GM23248 (cell line): ENCODE measurements around the gene ARID1B. TPM values are rescaled to one million over a fixed set of nuclear protein-coding genes. Genes with fewer than 3 reads are reported as not detected.

Experiments
- DNase-seq: peaks from one replicate; pipeline ENCODE4 v3.0.0-alpha.2; 2015
- H2AFZ ChIP-seq: fragments of 200-600 bp; sonication (generic); 2 replicates; pipeline ENCODE4 v1.6.1; 2016; ENCODE audit warnings: antibody characterized with exemption
- H3F3A ChIP-seq: fragments of 200-600 bp; sonication (generic); 2 replicates; pipeline ENCODE4 v1.6.1; 2016; ENCODE audit warnings: mild to moderate bottlenecking, antibody characterized with exemption, mixed run types; ENCODE audit not compliant: insufficient read depth
- H3K27ac ChIP-seq: fragments of 200-600 bp; sonication (generic); 2 replicates; pipeline ENCODE4 v1.5.1; 2016; ENCODE audit warnings: mild to moderate bottlenecking
- H3K27me3 ChIP-seq: fragments of 200-600 bp; sonication (generic); replicated peaks from 2 replicates; pipeline ENCODE4 v1.6.1; 2016; ENCODE audit warnings: mild to moderate bottlenecking; ENCODE audit not compliant: insufficient read depth
- H3K36me3 ChIP-seq: fragments of 200-600 bp; sonication (generic); 2 replicates; pipeline ENCODE4 v1.6.1; 2016; ENCODE audit warnings: low read depth, mild to moderate bottlenecking
- H3K4me1 ChIP-seq: fragments of 200-600 bp; sonication (generic); 2 replicates; pipeline ENCODE4 v1.6.1; 2016; ENCODE audit warnings: mild to moderate bottlenecking; ENCODE audit not compliant: insufficient read depth
- H3K4me2 ChIP-seq: fragments of 200-600 bp; sonication (generic); one replicate; pipeline ENCODE4 v1.6.1; 2016; ENCODE audit warnings: mild to moderate bottlenecking; ENCODE audit not compliant: unreplicated experiment
- H3K4me3 ChIP-seq: fragments of 200-600 bp; sonication (generic); 2 replicates; pipeline ENCODE4 v1.5.1; 2016; ENCODE audit warnings: mild to moderate bottlenecking
- H3K79me2 ChIP-seq: fragments of 200-600 bp; sonication (generic); 2 replicates; pipeline ENCODE4 v1.6.1; 2016; ENCODE audit warnings: mild to moderate bottlenecking; ENCODE audit not compliant: insufficient read depth
- H3K9ac ChIP-seq: fragments of 200-600 bp; sonication (generic); 2 replicates; pipeline ENCODE4 v1.6.1; 2016; ENCODE audit warnings: mild to moderate bottlenecking
- H3K9me2 ChIP-seq: fragments of 200-600 bp; sonication (generic); 2 replicates; pipeline ENCODE4 v1.6.1; 2016; ENCODE audit warnings: mixed run types, mild to moderate bottlenecking, moderate library complexity; ENCODE audit not compliant: insufficient read depth
- H3K9me3 ChIP-seq: fragments of 200-600 bp; sonication (generic); one replicate; pipeline ENCODE4 v1.6.1; 2017; ENCODE audit warnings: low read depth
- H4K20me1 ChIP-seq: fragments of 200-600 bp; sonication (generic); 2 replicates; pipeline ENCODE4 v1.6.0; 2016; ENCODE audit not compliant: insufficient read depth
- EZH2 ChIP-seq: fragments of 200-600 bp; sonication (generic); IDR thresholded peaks from 2 replicates; pipeline ENCODE4 v1.6.1; 2018; ENCODE audit warnings: antibody characterized with exemption, mild to moderate bottlenecking; ENCODE audit not compliant: insufficient read depth, poor library complexity, severe bottlenecking
- EZH2phosphoT487 ChIP-seq: fragments of 200-600 bp; sonication (generic); IDR thresholded peaks from 2 replicates; pipeline ENCODE4 v1.6.1; 2018; ENCODE audit warnings: antibody characterized with exemption, moderate library complexity, mild to moderate bottlenecking, low read depth; ENCODE audit not compliant: insufficient read depth
- WGBS, 2 experiments: methylation state at CpG; one replicate each; pipeline ENCODE4 v1.1.6; 2015 to 2017; ENCODE audit warnings: low lambda C conversion rate in 2 of 2, low coverage in 1 of 2; ENCODE audit errors: missing lambda C conversion rate in 2 of 2; 5-methylcytosine and 5-hydroxymethylcytosine counted together
- in situ Hi-C: fragments of 300-500 bp; cut with MboI; formaldehyde crosslinking; loops from 2 replicates; pipeline ENCODE4 v1.15.0; 2020
- polyA plus RNA-seq: library from polyadenylated mRNA; unstranded; fragments of >200 nt; fragmentation: Nextera tagmentation; extraction: Ambion mirVana; gene quantifications from 2 replicates; pipeline ENCODE4 v1.2.1, GENCODE V29; 2016
- total RNA-seq: library from RNA; depleted of rRNA; stranded (reverse); fragments of >200 nt; shearing (Covaris generic); gene quantifications from 2 replicates; pipeline ENCODE4 v1.2.3, GENCODE V29; 2014

The ARID1B gene
- total and polyA plus RNA-seq, 2 experiments from 2014 or later = 19.3 to 21.2 TPM

DNA sequence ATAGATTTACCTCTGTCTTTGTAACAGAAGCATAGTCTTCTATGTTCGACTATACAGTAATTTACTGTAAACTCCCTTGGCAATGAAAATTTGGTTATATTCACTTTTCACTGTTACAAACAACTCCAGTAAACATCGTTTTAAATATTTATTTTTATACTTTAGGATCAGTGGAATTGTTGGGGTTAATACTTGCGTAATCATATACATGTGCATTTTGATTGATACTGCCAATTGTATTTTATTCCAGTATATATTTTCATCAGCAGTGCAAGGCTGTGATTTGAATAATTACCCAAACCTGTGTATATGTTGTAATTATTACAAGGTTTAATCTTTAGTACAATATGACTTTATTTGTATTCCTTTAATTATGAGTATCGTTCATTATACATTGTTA is 255.7 kb downstream of the ARID1B start:
- Histone ChIP-seq H3K9ac (peak overlapping the region; percentile 83), H3K4me1 (peaks cover 41% of the 10 kb centered on the region), H3K36me3 (no peaks in the 10 kb centered on the region), H4K20me1 (no peaks in the 10 kb centered on the region), H3K27ac (peak overlapping the region; percentile 63), H3K4me2 (peak overlapping the region; percentile 96), H3K27me3 (no peaks in the 10 kb centered on the region), H3K9me2 (no peaks in the 10 kb centered on the region), H2AFZ (peak overlapping the region; percentile 43; the same call in 1 of the 2 replicates), H3K9me3 (no peaks in the 10 kb centered on the region), H3F3A (0 out of 2 replicates have a peak, but pooled peaks cover 6% of the 10 kb centered on the region), H3K4me3 (peak overlapping the region; percentile 81), H3K79me2 (peaks cover 100% of the 10 kb centered on the region)
- WGBS, 2 experiments = 41 to 44% methylated on average over 4 of the region's 4 CpGs
- in situ Hi-C loops = loop anchor here (10.0 kb wide), 1 partner anchor 248 kb away; no protein-coding TSS in a partner anchor
- no peak for TF ChIP-seq EZH2phosphoT487
- no peak for TF ChIP-seq EZH2
- DNase-seq = no peak

DNA sequence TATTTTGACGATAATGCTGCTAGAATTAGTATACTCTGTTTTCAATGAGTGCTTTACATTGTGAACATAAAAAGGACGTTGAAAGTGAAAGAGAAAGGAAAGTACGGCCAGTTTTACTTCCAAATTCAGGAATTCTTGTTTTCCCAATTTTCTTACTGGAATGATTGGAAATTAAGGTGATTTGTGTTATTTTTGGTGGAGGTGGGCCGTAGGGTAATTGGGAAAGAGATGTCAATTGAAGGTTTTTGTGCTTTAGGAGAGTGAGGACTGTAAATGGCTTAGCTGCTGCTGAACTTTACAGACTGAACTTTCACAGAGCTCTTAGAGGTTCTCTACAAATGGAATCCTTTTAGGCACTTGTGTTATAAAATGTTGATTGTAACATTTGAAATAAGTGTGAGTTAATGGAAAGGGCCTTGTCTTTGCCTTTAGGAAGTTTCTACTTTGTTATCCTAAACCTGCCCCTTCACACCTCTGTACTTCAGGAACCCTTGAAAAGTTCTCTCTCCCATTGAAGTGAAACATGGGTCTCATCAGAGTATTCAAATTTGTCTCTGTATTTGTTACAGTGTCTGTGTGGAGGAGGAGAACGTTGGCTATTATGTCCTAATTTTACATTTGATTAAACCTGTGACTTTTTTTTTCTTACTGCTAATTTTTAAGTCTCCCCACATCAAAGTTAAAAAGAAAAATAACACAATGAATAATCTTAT is 256.4 kb downstream of the ARID1B start:
- Histone ChIP-seq H3K4me2 (peak overlapping the region; percentile 96), H3K36me3 (no peaks in the 10 kb centered on the region), H2AFZ (peak overlapping the region; percentile 43; the same call in 1 of the 2 replicates), H3K79me2 (peaks cover 100% of the 10 kb centered on the region), H4K20me1 (no peaks in the 10 kb centered on the region), H3K4me3 (peak overlapping the region; percentile 81), H3F3A (0 out of 2 replicates have a peak, but pooled peaks cover 6% of the 10 kb centered on the region), H3K9ac (peak overlapping the region; percentile 83), H3K27me3 (no peaks in the 10 kb centered on the region), H3K4me1 (peaks cover 41% of the 10 kb centered on the region), H3K9me3 (no peaks in the 10 kb centered on the region), H3K9me2 (no peaks in the 10 kb centered on the region), H3K27ac (peak overlapping the region; percentile 63)
- 1% methylated on average over 5 of the region's 5 CpGs for WGBS, 2 experiments
- TF ChIP-seq EZH2 = no peak
- no peak for TF ChIP-seq EZH2phosphoT487
- DNase-seq = peak; percentile 52
- in situ Hi-C loops = loop anchor here (10.0 kb wide), 1 partner anchor 249 kb away; no protein-coding TSS in a partner anchor

- Histone ChIP-seq H3F3A (0 out of 2 replicates have a peak, but pooled peaks cover 6% of the 10 kb centered on the region), H4K20me1 (no peaks in the 10 kb centered on the region), H3K4me3 (peak overlapping the region; percentile 81), H3K9me2 (no peaks in the 10 kb centered on the region), H3K4me2 (peak overlapping the region; percentile 96), H3K27ac (peak overlapping the region; percentile 63), H3K9me3 (no peaks in the 10 kb centered on the region), H3K27me3 (no peaks in the 10 kb centered on the region), H3K79me2 (peaks cover 93% of the 10 kb centered on the region), H2AFZ (0 out of 2 replicates have a peak overlapping the region, but pooled peaks have one; percentile 33), H3K9ac (peak overlapping the region; percentile 83), H3K4me1 (peaks cover 41% of the 10 kb centered on the region), H3K36me3 (no peaks in the 10 kb centered on the region)
- DNase-seq = peak; percentile 81
- in situ Hi-C loops = loop anchor here (10.0 kb wide), 1 partner anchor 250 kb away; no protein-coding TSS in a partner anchor
- TF ChIP-seq EZH2 (no peak), EZH2phosphoT487 (no peak)
- WGBS, 2 experiments = 34 to 39% methylated on average over 6 of the region's 6 CpGs
Observed at GRCh38 chr6:157034436-157035230, 257.5 kb downstream of the ARID1B start.

DNA sequence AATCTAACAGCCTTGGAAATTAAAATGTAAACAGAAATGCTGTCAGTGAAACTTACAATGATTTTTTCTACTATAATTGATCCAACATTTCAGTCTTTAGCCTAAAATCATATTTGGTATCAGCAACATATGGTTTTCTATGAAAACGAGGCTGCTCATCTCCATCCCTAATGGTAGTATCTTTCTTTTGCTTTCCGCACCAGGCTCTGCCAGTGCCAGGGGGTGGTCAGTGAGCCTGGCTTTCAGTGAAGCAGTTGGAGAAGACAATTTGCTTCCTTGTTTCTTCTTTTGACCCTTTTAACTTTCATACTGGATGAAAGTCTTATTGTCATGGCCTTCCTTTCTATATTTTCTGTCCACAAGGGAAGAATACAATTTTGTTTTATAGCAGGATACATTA is 258.4 kb downstream of the ARID1B start:
- WGBS, 2 experiments = 80 to 90% methylated on average over 2 of the region's 2 CpGs
- H4K20me1 ChIP-seq = no peaks in the 10 kb centered on the region
- in situ Hi-C loops = loop anchor here (10.0 kb wide), 1 partner anchor 251 kb away; no protein-coding TSS in a partner anchor

More for the DNA sequence above, 258.4 kb downstream of the ARID1B start:
- no peaks in the 10 kb centered on the region for H3K27me3 ChIP-seq
- H3K4me1 ChIP-seq = peaks cover 41% of the 10 kb centered on the region
- H3K4me3 ChIP-seq = no peak overlapping the region
- TF ChIP-seq EZH2phosphoT487 = no peak
- TF ChIP-seq EZH2 = no peak
- H3K4me2 ChIP-seq = peak overlapping the region; percentile 56
- no peak for DNase-seq
- no peak overlapping the region for H2AFZ ChIP-seq
- no peak overlapping the region for H3K9ac ChIP-seq
- no peaks in the 10 kb centered on the region for H3K36me3 ChIP-seq
- no peaks in the 10 kb centered on the region for H3K9me3 ChIP-seq
- H3K79me2 ChIP-seq = peaks cover 84% of the 10 kb centered on the region
- no peaks in the 10 kb centered on the region for H3K9me2 ChIP-seq
- H3F3A ChIP-seq = 0 out of 2 replicates have a peak, but pooled peaks cover 6% of the 10 kb centered on the region
- no peak overlapping the region for H3K27ac ChIP-seq
